ENCODE results near the gene CCDC160.

DNA sequence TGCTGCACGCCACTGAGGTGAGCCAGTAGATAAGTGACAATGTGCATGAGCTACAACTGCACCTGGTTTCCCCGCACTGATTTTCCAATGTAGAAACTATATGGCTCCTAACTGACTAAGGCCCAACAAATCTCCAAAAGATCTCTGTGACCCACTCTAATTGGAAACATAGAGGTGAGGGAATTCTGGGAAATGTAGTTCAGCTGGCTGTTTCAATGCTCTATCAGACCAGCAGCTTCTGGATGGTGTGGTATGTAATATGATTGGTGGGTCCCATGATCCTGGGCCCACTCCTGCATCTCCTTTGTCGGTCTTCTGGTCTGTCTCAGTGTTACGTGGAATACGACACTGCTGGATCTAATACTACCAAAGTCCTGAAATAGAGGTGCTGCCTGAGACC is 18.6 kb downstream of the CCDC160 start:
- no peak for TF ChIP-seq EZH2 (IDR thresholded peaks at IDR 0.05)
- TF ChIP-seq, protein P1, sequence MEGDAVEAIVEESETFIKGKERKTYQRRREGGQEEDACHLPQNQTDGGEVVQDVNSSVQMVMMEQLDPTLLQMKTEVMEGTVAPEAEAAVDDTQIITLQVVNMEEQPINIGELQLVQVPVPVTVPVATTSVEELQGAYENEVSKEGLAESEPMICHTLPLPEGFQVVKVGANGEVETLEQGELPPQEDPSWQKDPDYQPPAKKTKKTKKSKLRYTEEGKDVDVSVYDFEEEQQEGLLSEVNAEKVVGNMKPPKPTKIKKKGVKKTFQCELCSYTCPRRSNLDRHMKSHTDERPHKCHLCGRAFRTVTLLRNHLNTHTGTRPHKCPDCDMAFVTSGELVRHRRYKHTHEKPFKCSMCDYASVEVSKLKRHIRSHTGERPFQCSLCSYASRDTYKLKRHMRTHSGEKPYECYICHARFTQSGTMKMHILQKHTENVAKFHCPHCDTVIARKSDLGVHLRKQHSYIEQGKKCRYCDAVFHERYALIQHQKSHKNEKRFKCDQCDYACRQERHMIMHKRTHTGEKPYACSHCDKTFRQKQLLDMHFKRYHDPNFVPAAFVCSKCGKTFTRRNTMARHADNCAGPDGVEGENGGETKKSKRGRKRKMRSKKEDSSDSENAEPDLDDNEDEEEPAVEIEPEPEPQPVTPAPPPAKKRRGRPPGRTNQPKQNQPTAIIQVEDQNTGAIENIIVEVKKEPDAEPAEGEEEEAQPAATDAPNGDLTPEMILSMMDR (IDR thresholded peaks at IDR 0.05), result no peak

All from neural progenitor cell (in vitro differentiated cells).